SJSA1 (cell line): ENCODE measurements around the gene MAP3K20. TPM values are rescaled to one million over a fixed set of nuclear protein-coding genes. Genes with fewer than 3 reads are reported as not detected.

Experiments used
- DNase-seq, 2 experiments: peaks; one replicate each; pipeline ENCODE4 v3.0.0-alpha.2; 2015 to 2020; ENCODE audit warnings: low spot score in 2 of 2, low read depth in 1 of 2
- H3K27ac ChIP-seq: fragments of 250-450 bp; sonication (Bioruptor Pico); 2 replicates; pipeline ENCODE4 v1.5.1; 2020; ENCODE audit warnings: mild to moderate bottlenecking, moderate library complexity
- H3K27me3 ChIP-seq: fragments of 250-450 bp; sonication (Bioruptor Pico); replicated peaks from 2 replicates; pipeline ENCODE4 v1.5.1; 2020; ENCODE audit warnings: mild to moderate bottlenecking, moderate library complexity
- H3K36me3 ChIP-seq: fragments of 250-450 bp; sonication (Bioruptor Pico); 2 replicates; pipeline ENCODE4 v1.5.1; 2020; ENCODE audit warnings: mild to moderate bottlenecking
- H3K4me1 ChIP-seq: fragments of 250-450 bp; sonication (Bioruptor Pico); replicated peaks from 2 replicates; pipeline ENCODE4 v1.6.1; 2021; ENCODE audit warnings: mild to moderate bottlenecking
- H3K4me3 ChIP-seq: fragments of 250-450 bp; sonication (Bioruptor Pico); 2 replicates; pipeline ENCODE4 v1.5.1; 2020; ENCODE audit warnings: mild to moderate bottlenecking
- H3K9me3 ChIP-seq: fragments of 250-450 bp; sonication (Bioruptor Pico); replicated peaks from 2 replicates; pipeline ENCODE4 v1.5.1; 2020; ENCODE audit warnings: mild to moderate bottlenecking
- total RNA-seq: library from RNA; depleted of rRNA; stranded (reverse); fragments of >200 nt; shearing (Covaris generic); gene quantifications from 2 replicates; pipeline ENCODE4 v1.2.3, GENCODE V29; 2014

Gene MAP3K20
- total RNA-seq, 1 experiment from 2014 or later: 95.7 TPM

GRCh38 chr2:173221937-173222594, 146.4 kb downstream of the MAP3K20 start:
- H3K27ac ChIP-seq: no peak overlapping the region
- no peak overlapping the region for H3K4me3 ChIP-seq
- H3K36me3 ChIP-seq: peaks cover 14% of the 10 kb centered on the region
- no peaks in the 10 kb centered on the region for H3K9me3 ChIP-seq
- peaks cover 10% of the 10 kb centered on the region for H3K4me1 ChIP-seq
- no peak for DNase-seq
- H3K27me3 ChIP-seq: no peaks in the 10 kb centered on the region

DNA sequence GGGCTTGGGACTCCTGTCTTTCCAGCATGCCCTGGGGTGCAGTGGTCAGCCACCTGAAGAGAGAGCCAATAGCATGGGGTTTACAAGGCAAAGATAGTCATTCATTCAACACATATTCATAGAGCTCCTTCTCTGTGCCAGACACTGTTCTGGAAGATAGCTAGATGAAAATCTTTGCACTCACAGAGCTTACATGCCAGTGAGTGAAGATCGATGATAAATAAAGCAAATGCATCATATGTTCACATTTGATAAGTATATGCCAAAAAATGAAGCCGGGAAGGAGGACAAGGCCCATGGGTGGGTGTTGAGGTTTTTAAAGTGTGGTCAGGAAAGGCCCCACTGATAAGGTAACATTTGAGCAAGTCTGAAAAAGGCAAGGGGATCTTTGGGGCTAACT, 148.2 kb downstream of the MAP3K20 start:
- H3K36me3 ChIP-seq: peaks cover 14% of the 10 kb centered on the region
- H3K27ac ChIP-seq: no peak overlapping the region
- H3K4me1 ChIP-seq: peaks cover under 1% of the 10 kb centered on the region
- no peaks in the 10 kb centered on the region for H3K9me3 ChIP-seq
- DNase-seq: no peak
- no peak overlapping the region for H3K4me3 ChIP-seq
- no peaks in the 10 kb centered on the region for H3K27me3 ChIP-seq

DNA sequence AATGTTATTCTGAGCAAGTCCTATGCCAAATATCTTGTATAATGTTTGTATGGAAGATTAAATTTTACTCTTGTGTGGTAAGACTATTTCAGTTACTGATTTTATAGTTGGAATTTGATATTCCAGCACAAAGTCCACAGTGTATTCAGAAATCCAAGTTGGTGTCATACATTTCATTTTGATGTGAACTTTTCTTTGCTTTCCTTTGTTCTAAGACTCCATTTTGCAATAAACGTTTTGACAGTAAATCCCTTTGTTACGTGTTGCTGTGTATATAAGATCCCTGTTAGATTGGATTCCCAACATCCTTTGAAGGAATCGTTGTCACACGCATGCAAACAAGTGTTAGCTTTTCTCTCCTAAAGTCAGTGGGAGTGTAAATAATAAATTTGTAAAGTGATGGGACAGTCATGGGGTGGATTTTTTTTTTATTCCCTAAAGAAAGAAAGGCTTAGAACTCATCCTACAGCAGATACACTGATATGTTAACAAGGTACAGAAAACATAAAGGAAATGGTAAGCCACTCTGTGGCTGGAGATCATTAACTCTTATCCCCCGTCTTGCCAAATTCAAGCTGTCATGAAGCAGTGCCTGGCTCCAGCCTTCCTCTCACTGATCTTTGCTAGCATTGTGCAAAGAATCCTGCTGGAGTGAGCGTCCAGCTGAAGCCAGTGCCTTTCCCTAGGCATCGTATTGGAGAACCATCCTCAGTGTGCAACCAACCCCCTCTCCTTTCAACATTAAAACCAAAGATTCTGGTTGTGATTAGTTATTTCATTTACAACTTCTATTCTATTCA, 151.5 kb downstream of the MAP3K20 start:
- no peaks in the 10 kb centered on the region for H3K27me3 ChIP-seq
- no peak for DNase-seq
- H3K4me3 ChIP-seq: no peak overlapping the region
- H3K27ac ChIP-seq: no peak overlapping the region
- H3K9me3 ChIP-seq: no peaks in the 10 kb centered on the region
- H3K4me1 ChIP-seq: peaks cover 10% of the 10 kb centered on the region; the same call in 1 of the 2 replicates
- H3K36me3 ChIP-seq: peaks cover 8% of the 10 kb centered on the region; the same call in 1 of the 2 replicates

DNA sequence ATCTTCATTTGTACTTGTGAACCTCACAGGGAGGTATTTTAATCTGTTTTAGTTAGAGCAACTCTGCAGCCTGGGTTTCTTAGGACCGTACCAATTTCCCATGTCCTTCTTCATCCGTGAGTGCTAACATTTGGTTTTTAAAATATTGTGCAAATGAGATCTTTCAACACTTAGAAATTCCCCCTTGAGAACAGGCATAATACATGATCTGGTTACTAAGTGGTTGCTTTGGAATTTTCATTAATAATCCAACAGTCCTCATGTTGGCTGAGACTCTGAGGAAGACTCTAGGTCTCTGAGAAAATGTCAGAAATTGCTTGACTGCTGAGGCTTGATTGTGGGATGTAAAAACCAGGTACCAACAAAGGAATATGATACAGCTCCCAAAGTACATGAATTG, 153.4 kb downstream of the MAP3K20 start:
- Histone ChIP-seq H3K36me3 (peaks cover 20% of the 10 kb centered on the region), H3K4me3 (no peak overlapping the region), H3K27me3 (no peaks in the 10 kb centered on the region), H3K9me3 (no peaks in the 10 kb centered on the region), H3K4me1 (peaks cover 30% of the 10 kb centered on the region), H3K27ac (no peak overlapping the region)
- DNase-seq: no peak

DNA sequence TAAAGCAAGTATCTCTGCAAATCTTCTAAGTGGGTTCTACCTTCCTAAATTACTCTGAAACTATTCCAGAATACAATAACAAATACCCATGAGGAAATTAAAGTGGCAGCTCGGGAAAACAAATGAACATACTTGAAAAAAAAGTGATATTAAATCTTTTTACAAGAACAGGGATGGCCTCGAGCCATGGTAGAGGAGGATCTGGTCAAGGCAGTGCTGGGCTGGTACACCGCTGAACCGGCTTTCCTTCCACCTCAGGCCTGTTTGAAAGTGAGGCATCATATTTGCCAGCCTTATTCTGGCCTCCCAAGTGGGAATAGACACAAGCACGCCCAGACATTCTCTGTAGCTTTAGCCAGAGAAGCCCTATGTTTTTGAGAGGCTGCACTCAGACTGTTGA, 154.5 kb downstream of the MAP3K20 start:
- no peak for DNase-seq
- no peaks in the 10 kb centered on the region for H3K9me3 ChIP-seq
- peaks cover 30% of the 10 kb centered on the region for H3K4me1 ChIP-seq
- H3K4me3 ChIP-seq: no peak overlapping the region
- peaks cover 20% of the 10 kb centered on the region for H3K36me3 ChIP-seq
- no peaks in the 10 kb centered on the region for H3K27me3 ChIP-seq
- H3K27ac ChIP-seq: no peak overlapping the region

DNA sequence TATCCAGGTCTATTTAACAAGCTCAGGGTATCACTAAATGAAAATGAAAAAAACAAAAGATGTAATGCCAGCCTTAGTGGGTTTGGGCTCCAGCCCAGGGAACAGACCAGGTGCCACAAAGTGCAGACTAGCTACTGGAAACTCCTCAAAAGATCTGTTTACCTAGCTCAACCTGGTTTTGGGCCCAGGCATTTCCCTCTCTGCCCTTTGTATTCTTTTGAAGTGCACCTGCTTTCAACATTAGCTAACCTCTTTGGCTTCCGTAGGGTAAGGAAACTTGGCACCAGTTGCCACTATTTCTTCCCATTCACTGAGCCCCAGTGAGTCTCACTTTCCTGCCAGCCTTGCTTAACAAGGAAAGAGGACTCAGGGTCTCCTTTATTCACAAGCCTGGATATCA, 155.4 kb downstream of the MAP3K20 start:
- H3K27ac ChIP-seq: no peak overlapping the region
- H3K27me3 ChIP-seq: no peaks in the 10 kb centered on the region
- H3K4me3 ChIP-seq: no peak overlapping the region
- H3K4me1 ChIP-seq: peaks cover 30% of the 10 kb centered on the region
- no peak for DNase-seq
- H3K36me3 ChIP-seq: peaks cover 20% of the 10 kb centered on the region
- no peaks in the 10 kb centered on the region for H3K9me3 ChIP-seq

DNA sequence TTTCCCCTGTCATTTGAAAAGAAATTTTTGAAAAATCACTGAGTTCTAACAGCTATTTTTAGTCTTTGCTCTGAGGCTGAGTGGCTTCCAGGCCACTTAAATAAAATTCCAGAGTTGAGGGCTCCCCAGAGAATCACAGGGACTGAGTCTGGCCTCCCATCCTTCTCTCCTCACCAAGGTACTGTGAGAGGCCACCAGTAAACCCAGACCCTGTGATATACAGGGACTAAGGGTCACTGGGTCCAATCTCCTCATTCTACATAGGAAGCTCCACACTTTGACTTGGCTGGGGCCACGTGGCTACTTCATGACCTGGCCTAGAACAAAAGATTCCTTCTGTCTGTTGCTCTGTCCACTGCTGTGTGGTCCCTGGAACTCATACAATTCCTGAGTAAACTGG, 155.8 kb downstream of the MAP3K20 start:
- Histone ChIP-seq H3K4me1 (peaks cover 30% of the 10 kb centered on the region), H3K36me3 (peaks cover 17% of the 10 kb centered on the region), H3K9me3 (no peaks in the 10 kb centered on the region), H3K27ac (no peak overlapping the region), H3K27me3 (no peaks in the 10 kb centered on the region), H3K4me3 (no peak overlapping the region)
- DNase-seq: no peak

GRCh38 chr2:173232956-173233744, 157.5 kb downstream of the MAP3K20 start:
- Histone ChIP-seq H3K36me3 (peaks cover 17% of the 10 kb centered on the region), H3K27me3 (no peaks in the 10 kb centered on the region), H3K4me1 (peaks cover 30% of the 10 kb centered on the region), H3K4me3 (no peak overlapping the region), H3K27ac (peak overlapping the region; percentile 34), H3K9me3 (no peaks in the 10 kb centered on the region)
- DNase-seq: peak in 1 of 2 experiments; percentile 60

GRCh38 chr2:173235947-173236803, 160.5 kb downstream of the MAP3K20 start:
- no peaks in the 10 kb centered on the region for H3K27me3 ChIP-seq
- no peak for DNase-seq

GRCh38 chr2:173238385-173238784, 162.7 kb downstream of the MAP3K20 start:
- H3K27ac ChIP-seq: no peak overlapping the region
- DNase-seq: no peak
- no peak overlapping the region for H3K4me3 ChIP-seq
- no peaks in the 10 kb centered on the region for H3K9me3 ChIP-seq
- peaks cover 16% of the 10 kb centered on the region for H3K36me3 ChIP-seq
- peaks cover 12% of the 10 kb centered on the region for H3K4me1 ChIP-seq
- H3K27me3 ChIP-seq: no peaks in the 10 kb centered on the region

More at GRCh38 chr2:173235947-173236803, 160.5 kb downstream of the MAP3K20 start:
- no peaks in the 10 kb centered on the region for H3K9me3 ChIP-seq
- peaks cover 25% of the 10 kb centered on the region for H3K36me3 ChIP-seq
- H3K27ac ChIP-seq: no peak overlapping the region
- H3K4me3 ChIP-seq: no peak overlapping the region
- peaks cover 32% of the 10 kb centered on the region for H3K4me1 ChIP-seq

- Histone ChIP-seq H3K27me3 (no peaks in the 10 kb centered on the region), H3K9me3 (no peaks in the 10 kb centered on the region), H3K27ac (no peak overlapping the region), H3K36me3 (peaks cover 13% of the 10 kb centered on the region), H3K4me1 (peaks cover 7% of the 10 kb centered on the region), H3K4me3 (no peak overlapping the region)
- DNase-seq: no peak
Observed at GRCh38 chr2:173238831-173239230, 163.2 kb downstream of the MAP3K20 start.

GRCh38 chr2:173239644-173240043, 164.0 kb downstream of the MAP3K20 start:
- Histone ChIP-seq H3K27ac (no peak overlapping the region), H3K27me3 (no peaks in the 10 kb centered on the region), H3K36me3 (peaks cover 12% of the 10 kb centered on the region), H3K9me3 (no peaks in the 10 kb centered on the region), H3K4me3 (no peak overlapping the region), H3K4me1 (peaks cover 4% of the 10 kb centered on the region; the same call in 1 of the 2 replicates)
- DNase-seq: peak in 1 of 2 experiments; percentile 19

GRCh38 chr2:173240083-173240482, 164.4 kb downstream of the MAP3K20 start:
- Histone ChIP-seq H3K4me1 (peaks cover 4% of the 10 kb centered on the region; the same call in 1 of the 2 replicates), H3K9me3 (no peaks in the 10 kb centered on the region), H3K4me3 (no peak overlapping the region), H3K36me3 (peaks cover 12% of the 10 kb centered on the region), H3K27me3 (no peaks in the 10 kb centered on the region), H3K27ac (no peak overlapping the region)
- DNase-seq: no peak
